GM18502 (cell line): ENCODE data around the gene TH.

Experiments
- ATAC-seq: cut with Tn5 transposase; IDR thresholded peaks from one replicate; pipeline ENCODE4 v1.9.1; 2021; ENCODE audit warnings: mild to moderate bottlenecking; ENCODE audit not compliant: unreplicated experiment, poor library complexity

The TH gene

GRCh38 chr11:2171591-2172003, at the start of gene TH:
Gene TH (minus strand): TSS chr11:2171815. CDS start chr11:2171786, 29 bp downstream.
- no peak for ATAC-seq

DNA sequence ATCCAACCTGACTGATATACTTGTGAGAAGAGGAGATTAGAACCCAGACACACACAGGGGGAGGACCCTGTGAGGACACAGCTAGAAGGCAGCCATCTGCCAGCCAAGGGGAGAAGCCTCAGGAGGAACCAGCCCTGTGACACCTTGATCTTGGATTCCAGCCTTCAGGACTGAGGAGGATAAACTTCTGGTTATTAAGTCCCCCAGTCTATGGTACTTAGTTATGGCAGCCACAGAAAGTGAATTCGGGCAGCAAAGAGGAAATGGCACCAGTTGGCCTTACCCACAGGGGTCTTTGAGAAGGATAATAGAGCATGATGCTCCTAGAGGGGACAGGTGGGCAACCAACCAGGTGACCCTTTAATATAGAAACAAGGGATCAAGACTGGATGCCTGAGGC, 49.4 kb upstream of the TH start:
- no peak for ATAC-seq

GRCh38 chr11:2220173-2220771, 48.7 kb upstream of the TH start:
- no peak for ATAC-seq

DNA sequence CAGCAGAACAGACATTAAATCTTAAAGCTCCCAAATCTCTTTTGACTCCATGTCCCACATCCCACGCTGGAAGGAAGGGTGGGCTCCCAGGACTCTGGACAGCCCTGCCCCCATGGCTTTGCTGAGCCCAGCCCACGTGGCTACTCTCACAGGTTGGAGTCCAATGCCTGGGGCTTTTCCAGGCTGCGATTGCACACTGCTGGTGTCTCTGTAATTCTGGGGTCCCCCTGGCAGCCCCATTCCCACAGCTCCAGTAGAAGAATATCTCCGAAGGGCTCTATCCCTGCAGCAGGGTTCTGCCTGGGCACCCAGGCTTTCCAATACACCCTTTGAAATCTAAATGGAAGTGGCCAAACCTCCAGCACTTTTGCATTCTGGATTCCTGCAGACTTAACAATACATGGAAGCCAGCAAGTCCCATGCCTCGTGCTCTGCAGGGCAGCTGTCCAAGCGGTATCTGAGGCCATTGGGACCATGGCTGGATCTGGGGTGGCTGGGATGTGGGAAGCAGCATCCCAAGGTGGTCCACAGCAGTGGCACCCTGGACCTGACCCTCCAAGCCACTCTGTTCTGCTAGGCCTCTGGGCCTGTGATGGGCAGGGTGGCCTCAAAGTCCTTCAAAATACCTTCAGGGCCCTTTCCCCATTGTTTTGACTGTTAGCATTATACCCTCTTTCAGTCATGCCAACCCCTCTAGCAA, 47.9 kb upstream of the TH start:
- no peak for ATAC-seq

- ATAC-seq, result no peak
Observed at GRCh38 chr11:2218031-2218633, 46.5 kb upstream of the TH start.

- no peak for ATAC-seq
Observed at GRCh38 chr11:2217211-2218030, 45.8 kb upstream of the TH start.

DNA sequence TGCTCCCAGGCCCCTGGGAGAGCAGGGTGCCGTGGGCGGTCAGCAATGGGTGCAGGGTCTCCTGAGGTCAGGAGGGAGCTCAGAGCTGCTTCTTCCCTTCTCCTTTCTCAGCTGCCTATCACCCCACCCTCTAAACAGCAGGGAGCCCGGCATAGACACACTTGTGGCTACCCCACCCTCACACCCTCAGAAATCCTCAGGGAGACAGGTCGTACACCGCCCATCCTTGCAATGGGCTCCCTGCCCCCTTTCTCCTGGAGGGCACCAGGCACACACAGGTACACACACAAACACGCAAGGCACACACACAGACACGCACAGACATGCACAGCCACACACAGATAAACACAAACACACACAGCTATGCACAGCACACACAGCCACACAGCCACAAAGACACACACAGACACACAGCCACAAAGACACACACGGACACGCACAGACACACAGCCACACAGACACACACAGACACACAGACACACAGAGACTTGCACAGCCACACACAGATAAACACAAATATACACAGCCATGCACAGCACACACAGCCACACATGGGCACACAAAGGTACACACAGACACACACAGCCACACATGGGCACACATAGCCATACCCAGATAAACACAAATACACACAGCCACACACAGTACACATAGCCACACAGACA, 44.9 kb upstream of the TH start:
- ATAC-seq, result no peak

DNA sequence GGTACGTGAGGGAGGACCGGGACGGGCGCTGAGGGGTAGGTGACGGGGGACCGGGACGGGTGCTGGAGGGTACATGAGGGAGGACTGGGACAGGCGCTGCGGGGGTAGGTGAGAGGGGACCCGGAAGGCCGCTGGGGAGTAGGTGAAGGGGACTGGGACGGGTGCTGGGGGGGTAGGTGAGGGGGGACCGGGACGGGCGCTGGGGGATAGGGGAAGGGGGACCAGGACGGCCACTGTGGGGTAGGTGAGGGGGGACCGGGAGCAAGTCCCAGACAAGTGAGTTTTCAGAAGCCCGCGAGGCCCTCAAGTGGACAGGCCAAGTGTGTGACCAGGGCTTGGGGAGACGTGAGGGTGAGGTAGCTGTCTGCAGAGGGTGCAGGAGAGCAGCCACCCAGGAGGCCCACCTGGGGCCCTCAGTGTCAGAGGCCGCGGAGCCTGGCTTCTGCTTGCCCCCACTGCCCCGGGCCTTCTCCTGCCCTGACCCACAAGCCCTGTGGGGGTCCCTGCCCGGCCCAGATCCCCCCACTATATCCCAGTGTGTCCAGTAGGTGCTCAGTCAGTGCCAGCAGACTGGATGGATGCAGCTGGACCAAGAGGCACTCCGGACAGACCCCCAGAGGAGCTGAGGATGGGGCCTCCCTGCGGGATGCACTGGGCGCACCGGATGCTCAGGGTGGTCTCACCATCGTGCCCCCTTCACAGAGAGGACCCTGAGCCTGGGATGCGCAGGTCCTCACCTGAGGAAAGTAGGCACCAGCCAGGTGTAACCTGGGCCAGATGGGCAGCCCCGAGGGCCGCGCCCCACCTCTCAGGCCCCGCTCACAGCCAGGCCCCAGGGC, 44.2 kb upstream of the TH start:
- ATAC-seq, result no peak

- ATAC-seq, result no peak
Observed at GRCh38 chr11:2215230-2215560, 43.6 kb upstream of the TH start.

DNA sequence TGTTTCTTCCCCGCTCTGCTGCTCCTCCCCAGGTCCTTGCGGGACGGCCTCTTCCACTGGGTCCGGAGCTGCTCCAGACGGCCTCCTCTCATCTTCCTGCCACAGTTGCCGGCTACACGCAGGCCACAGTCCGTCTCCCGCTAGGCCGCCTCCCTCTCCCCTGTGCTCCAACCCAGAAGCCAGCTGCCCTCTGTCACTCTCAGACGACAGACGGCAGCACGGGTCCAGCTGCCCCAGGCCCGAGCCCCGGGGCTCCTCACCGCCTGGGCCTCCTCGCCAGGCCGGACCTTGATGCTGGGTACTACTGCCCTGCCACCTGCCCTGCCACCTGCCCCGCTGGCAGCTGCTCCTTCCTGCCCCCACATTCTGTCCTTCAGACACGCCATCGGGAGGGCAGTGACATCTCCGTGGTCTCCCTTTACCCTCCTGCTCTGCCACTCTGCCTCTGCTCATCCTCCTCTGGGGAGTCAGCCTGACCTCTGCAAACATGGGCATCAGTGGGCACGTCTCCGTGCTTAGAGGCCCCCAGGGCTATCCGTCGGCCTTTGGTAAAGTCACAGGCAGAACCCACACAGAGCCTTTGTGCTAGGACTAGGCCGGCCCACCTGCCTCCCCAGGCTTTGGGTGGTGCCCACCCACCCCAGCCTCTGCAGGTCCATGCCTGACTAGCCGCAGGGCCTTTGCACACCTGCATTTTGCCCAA, 43.1 kb upstream of the TH start:
- no peak for ATAC-seq

DNA sequence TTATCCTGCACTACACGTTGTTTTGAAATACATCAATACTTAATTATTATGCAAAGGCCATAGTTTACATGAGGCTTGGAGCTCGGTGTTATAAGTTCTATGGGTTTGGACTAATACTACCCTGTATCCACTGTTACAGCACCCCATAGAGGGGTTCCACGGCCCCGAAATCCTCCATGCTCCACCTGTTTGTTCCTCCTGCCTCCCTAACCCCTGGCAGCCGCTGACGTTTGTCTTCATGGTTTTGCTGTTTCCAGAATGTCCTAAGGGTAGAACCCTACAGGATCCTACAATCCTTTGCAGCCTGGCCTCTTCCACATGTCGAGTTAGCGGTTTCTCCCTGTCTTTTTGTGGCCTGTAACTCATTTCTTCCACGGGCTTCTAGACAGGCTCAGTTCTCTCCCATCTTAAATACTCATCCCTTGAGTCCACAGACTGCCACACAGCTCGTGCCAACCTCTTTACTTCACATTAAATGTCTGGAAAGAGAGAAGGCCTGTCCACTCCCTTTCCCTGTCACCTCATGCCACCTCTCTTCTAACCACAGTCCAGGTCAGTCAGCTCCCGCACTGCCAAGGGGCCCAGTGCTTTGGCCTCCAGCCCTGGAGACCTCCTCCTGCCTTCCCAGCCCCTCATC, 42.4 kb upstream of the TH start:
- ATAC-seq, result no peak

GRCh38 chr11:2213384-2213842, 41.8 kb upstream of the TH start:
- ATAC-seq, result no peak

- no peak for ATAC-seq
Observed at GRCh38 chr11:2212411-2213251, 41.0 kb upstream of the TH start.

DNA sequence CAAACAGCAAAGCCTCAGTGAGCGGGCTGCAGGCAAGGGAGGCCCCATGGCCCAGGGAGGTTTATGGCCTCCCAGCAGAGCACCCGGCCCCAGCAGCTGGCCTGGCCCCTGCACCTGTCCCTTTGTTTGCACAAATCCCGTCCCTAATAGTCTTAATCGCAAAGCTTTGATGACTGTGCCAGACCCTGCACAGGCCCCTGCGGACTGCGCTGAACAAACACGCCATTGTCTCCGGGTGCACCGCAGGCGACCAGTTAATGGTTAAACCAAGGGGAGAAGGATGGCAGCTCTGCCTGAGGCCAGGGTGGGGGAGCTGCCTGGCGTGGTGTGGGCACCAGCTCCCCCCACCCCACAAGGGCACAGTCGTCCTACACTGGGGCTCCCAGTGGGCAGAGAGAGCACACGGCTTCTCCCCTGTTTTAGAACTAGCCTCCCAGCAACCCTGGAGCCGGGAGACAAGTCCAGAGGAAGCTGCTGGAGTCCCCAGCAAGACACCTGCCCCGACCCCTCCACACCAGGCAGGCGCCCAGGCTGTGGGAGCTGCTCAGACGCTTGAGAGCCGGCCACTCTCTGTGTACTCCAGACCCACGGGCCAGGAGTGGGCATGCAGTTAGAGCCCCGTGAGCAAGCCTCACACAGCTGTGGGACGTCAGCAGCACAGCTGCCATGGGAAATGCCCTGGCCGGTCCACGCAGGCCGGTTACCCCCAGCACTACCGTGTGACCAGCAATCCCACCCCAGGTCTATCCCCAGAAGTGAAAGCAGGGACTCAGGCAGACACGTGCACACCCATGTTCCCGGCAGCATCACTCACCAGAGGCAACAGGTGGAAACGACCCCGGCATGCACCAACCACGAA, 39.7 kb upstream of the TH start:
- ATAC-seq, result no peak

- ATAC-seq, result no peak
Observed at GRCh38 chr11:2210366-2211112, 38.9 kb upstream of the TH start.

DNA sequence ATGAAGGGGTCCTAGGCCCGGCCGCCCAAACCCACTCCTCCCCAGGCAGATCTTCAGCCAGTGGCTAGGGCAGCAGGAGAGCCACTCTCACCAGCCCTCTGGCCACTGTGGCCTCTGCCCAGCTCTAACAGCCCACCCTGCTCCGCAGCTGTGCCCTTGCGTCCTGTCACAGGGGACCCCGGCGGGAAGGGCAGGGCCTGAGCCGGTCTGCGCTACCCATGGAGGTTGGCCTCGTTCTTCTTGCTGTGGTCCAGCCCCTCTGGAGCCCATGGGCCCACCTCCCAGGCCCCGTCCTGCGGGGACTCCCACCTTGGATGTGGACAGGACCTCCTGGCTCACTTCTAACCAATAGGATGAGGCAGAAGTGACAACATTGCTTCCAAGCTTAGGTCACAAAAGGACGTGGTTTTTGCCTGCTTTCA, 38.3 kb upstream of the TH start:
- ATAC-seq, result no peak
